Nephron progenitor cell (in vitro differentiated cells): Measurements from ENCODE around the gene KSR1.
"Not testable (repeated sequence)": the region's sequence is repeated elsewhere in the genome, so short reads cannot be mapped to it uniquely, and the experiment has no call there.

ENCODE experiments used
- DNase-seq: peaks from one replicate; pipeline ENCODE4 v3.0.0; 2021
- H3K27ac Mint-ChIP-seq: 2 replicates; pipeline ENCODE4 v1.8.0; 2021; ENCODE audit warnings: mild to moderate bottlenecking, moderate library complexity, mixed read lengths
- H3K27me3 Mint-ChIP-seq: 2 replicates; pipeline ENCODE4 v1.8.0; 2021; ENCODE audit warnings: mild to moderate bottlenecking, low read depth, mixed read lengths; ENCODE audit not compliant: poor library complexity
- H3K36me3 Mint-ChIP-seq: 2 replicates; pipeline ENCODE4 v1.8.0; 2021; ENCODE audit warnings: low read depth, mixed read lengths
- H3K4me1 Mint-ChIP-seq: 2 replicates; pipeline ENCODE4 v1.8.0; 2021; ENCODE audit warnings: mixed read lengths
- H3K4me3 Mint-ChIP-seq: 2 replicates; pipeline ENCODE4 v1.8.0; 2021; ENCODE audit warnings: mild to moderate bottlenecking, moderate library complexity, mixed read lengths
- H3K9me3 Mint-ChIP-seq: 2 replicates; pipeline ENCODE4 v1.8.0; 2021; ENCODE audit warnings: mild to moderate bottlenecking, moderate library complexity, mixed read lengths
- CTCF ChIP-seq: fragments of 200-600 bp; sonication (generic); IDR thresholded peaks from 2 replicates; pipeline ENCODE4 v1.5.0; 2021; ENCODE audit warnings: antibody characterized with exemption

Gene KSR1

GRCh38 chr17:27464431-27464830 lies 8.2 kb downstream of the KSR1 start:
- no peak for DNase-seq
- Mint-ChIP-seq H3K36me3 (no peaks in the 10 kb centered on the region), H3K27me3 (no peaks in the 10 kb centered on the region), H3K4me3 (no peak overlapping the region), H3K4me1 (peaks cover 25% of the 10 kb centered on the region), H3K9me3 (no peaks in the 10 kb centered on the region), H3K27ac (no peak overlapping the region)
- TF ChIP-seq CTCF = no peak

GRCh38 chr17:27465875-27466274 lies 9.6 kb downstream of the KSR1 start:
- DNase-seq, H3K27me3 Mint-ChIP-seq, H3K9me3 Mint-ChIP-seq, H3K4me3 Mint-ChIP-seq, H3K27ac Mint-ChIP-seq, H3K36me3 Mint-ChIP-seq: not testable (repeated sequence)
- peaks cover 19% of the 10 kb centered on the region for H3K4me1 Mint-ChIP-seq

DNA sequence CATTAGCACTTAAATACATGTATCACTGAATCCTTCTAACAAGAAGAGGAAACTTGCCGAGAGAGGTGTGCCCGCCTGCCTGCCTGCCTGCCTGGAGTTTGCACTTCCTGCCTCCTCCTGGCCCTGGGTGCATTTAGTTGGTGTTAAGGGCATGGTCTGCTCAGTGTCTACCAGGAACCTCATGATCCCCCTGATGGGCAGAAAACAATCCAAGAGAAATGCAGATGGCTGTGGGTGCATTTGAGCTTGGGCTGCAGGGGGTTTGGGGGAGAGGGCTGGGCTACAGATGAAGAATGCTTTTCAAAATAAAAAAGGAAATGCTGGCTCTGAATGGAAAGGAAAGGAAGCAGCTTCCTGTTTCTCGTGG lies 10.1 kb downstream of the KSR1 start:
- no peak for TF ChIP-seq CTCF
- DNase-seq = no peak
- H3K27me3 Mint-ChIP-seq = peaks cover 2% of the 10 kb centered on the region
- no peak overlapping the region for H3K27ac Mint-ChIP-seq
- no peaks in the 10 kb centered on the region for H3K9me3 Mint-ChIP-seq
- H3K4me3 Mint-ChIP-seq = no peak overlapping the region
- peaks cover 5% of the 10 kb centered on the region for H3K36me3 Mint-ChIP-seq
- peaks cover 24% of the 10 kb centered on the region for H3K4me1 Mint-ChIP-seq

- no peak for TF ChIP-seq CTCF
- Mint-ChIP-seq H3K36me3 (peaks cover 5% of the 10 kb centered on the region), H3K27ac (peak overlapping the region; percentile 45), H3K4me1 (peaks cover 29% of the 10 kb centered on the region), H3K9me3 (no peaks in the 10 kb centered on the region), H3K4me3 (no peak overlapping the region), H3K27me3 (peaks cover 2% of the 10 kb centered on the region)
- DNase-seq = no peak
Measured at GRCh38 chr17:27466743-27467375, 10.6 kb downstream of the KSR1 start.

DNA sequence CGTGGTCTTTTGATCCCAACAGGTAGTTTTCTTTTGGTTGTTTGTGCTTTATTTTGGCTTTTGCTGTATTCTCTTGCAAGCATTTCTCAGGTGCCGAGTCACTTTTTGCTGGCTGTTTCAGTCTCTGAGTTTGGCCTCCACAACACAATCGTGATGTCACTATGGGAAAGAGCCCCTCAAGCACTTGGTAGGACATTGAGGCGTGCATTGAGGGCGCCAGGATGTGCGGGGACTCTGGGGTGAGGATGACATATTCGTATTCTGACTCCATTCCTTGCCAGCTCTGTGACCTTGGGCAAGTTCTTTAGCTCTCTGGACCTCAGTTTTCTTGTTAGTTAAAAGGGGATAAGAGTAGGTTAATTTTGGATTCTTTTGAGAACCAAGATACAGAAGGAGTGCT lies 13.0 kb downstream of the KSR1 start:
- DNase-seq = no peak
- H3K27me3 Mint-ChIP-seq = peaks cover 2% of the 10 kb centered on the region
- H3K36me3 Mint-ChIP-seq = peaks cover 5% of the 10 kb centered on the region
- H3K4me3 Mint-ChIP-seq = no peak overlapping the region
- no peak overlapping the region for H3K27ac Mint-ChIP-seq
- H3K9me3 Mint-ChIP-seq = no peaks in the 10 kb centered on the region
- no peak for TF ChIP-seq CTCF
- peaks cover 39% of the 10 kb centered on the region for H3K4me1 Mint-ChIP-seq

GRCh38 chr17:27471321-27472269 lies 15.3 kb downstream of the KSR1 start:
- Mint-ChIP-seq H3K4me3 (no peak overlapping the region), H3K27ac (peak overlapping the region; percentile 29), H3K27me3 (peaks cover 2% of the 10 kb centered on the region), H3K9me3 (no peaks in the 10 kb centered on the region), H3K4me1 (peaks cover 50% of the 10 kb centered on the region), H3K36me3 (peaks cover 5% of the 10 kb centered on the region)
- TF ChIP-seq CTCF = no peak
- DNase-seq = no peak
